Stimulated activated CD8-positive, alpha-beta memory T cell treated with anti-CD3 and anti-CD28 coated beads, Interleukin-12 subunit alpha, Interleukin-12 subunit beta, amount 100 ng/mL, for 24 hours (primary cell): ENCODE measurements around the gene EDAR.

Experiments
- DNase-seq: peaks from one replicate; pipeline ENCODE4 v3.0.0-alpha.2; 2020; ENCODE audit errors: extremely low read depth

Gene EDAR

DNA sequence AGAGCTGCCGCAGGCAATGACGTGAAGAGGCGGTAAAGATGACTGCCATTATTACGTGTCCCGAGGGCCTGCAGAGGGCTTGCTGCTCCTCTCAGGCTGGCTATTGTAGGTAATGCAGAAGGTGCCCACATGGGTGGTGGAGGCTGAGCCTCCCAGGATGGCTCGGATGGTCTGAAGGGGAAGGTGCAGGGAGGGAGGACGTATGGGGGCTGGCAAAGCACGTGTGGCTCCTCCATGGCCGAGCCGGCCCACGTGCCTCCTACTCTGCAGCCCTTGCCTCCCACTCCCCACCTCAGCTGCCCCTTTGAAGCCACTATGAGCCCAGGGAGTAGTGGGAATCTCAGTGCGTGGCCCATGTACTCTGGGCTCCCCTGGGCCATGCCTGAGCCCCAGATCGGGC, 48.9 kb downstream of the EDAR start:
- DNase-seq, result no peak

DNA sequence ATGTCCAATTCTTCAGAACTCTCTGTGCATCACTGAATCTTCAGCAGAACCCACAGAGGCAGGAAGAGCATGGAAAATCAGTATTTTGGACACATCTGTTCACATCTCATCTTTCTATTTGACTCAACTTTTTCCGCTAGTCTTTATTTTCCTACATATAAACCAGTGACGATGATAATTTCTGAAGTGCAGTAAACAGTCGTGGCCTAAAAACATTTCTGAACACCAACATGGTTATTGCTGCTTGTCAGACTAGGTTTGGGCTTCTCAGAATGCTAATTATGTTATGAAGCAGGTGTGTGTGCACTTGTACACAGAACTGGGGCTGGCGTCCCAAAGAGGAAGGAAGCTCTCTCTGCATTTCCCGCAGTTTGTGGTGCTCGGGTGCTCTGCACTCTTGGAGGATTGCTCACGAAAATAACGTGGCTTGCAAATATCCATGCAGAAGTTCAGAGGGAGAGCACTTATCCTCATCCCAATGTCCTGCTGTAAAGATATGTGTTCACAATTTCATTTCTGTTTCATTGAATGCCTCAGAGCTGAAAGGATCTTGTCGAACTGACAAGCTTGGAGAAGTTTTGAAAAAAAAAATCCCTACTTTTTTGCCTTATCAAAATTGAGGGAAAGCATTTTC, 50.8 kb downstream of the EDAR start:
- no peak for DNase-seq

DNA sequence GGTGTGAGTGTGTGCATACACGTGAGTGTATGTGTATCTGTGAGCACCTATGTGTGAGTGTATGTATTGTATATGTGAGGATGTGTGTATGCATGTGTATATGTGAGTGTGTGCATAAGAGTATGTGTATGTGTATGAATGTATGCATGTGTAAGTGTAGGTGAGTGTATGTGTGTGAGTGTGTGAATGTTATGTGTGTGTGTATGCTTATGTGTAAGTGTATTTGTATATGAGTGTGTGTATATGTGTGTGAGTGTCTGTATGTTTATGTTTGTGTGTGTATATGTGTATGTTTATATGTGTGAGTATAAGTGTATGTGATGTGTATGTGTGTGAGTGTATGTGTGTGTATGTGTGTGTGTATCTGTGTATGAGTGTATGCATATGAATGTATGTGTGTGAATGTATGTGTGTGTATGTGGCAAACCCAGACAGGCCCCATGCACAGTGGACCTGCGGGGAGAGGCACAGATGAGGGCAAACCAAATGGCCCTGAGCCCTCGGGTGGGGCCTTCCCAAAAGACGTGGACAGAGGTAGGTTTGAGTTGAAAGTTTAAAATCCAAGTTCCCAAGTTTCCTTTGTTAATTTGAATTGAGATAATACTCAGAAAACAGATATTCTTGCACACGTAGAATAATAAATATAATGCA, 51.5 kb downstream of the EDAR start:
- DNase-seq, result no peak

DNA sequence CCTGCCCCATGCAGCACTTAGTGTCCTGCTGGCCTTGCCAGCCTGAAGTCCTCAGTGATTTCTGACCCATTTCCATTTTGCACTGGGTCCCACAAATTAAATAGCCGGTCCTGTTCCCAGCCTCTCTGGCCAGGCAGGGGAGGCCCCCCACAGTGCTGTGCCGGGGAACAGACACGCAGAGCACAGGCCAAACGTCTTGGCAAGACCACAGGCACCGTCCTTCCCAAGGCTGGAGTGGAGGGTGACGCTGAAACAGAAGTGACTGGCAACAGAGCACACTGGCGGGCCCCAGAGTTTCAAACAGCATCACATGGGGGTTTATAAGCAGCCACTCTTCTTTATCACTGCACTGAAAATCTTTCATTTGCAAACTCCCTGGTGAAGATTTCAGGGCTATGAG, 52.2 kb downstream of the EDAR start:
- DNase-seq, result no peak

DNA sequence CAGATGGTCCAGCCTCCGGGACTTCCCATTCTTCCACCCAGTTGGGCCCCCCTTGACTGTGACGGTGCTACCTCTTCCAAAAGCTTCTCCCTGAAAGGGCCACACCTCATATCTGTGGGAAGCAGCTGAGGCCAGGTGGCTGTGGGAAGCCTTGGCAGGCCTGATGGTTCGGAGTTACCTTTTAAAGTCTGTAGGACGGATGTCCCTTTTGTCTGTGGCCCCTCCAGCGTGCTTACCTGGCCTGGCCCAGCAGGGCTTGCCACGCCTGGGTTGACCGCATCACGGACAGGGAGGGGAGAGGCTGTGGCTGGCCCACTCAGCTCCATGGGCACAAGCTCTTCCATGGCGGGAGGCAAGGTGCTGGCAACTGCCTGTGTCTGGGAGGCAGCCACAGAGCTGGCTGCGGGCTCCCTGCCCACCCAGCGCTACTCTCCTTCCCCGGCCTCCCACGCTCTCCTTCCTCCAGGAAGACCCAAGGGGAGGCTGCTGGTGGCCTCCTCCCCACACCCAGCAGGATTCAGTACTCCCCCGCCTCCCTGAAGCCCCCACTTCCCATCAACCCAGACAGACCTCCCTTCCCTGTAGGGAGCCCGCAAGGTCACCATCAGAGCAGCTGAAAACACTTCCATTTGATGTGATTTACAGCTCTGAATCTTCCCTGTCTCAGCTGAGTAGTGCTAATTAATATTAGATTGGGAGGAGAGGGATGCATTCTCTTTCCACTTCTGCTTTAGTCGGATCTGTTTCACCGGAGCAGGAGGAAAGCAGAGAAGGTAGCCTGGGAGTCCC, 52.8 kb downstream of the EDAR start:
- no peak for DNase-seq

DNA sequence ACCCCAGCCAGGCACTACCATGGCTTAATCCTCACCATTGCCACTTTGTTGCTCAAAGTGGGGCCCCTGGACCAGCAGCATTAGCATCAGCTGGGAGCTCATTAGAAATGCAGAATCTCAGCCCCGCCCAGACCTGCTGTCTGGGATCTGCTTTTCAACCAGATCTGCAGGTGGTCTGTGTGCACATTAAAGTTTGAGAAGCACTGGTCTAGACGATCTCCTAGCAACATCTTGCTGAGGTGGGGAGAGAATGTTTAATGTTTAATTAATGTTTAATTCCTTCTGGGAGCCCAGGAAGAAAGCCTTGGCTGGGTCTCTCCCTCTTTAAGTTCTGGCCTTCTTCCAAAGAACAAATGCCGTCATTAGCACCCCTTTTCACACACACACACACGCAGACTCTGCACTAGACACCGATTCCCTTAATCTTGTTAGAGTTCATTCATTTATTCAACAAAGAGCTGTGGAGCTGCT, 53.7 kb downstream of the EDAR start:
- no peak for DNase-seq

DNA sequence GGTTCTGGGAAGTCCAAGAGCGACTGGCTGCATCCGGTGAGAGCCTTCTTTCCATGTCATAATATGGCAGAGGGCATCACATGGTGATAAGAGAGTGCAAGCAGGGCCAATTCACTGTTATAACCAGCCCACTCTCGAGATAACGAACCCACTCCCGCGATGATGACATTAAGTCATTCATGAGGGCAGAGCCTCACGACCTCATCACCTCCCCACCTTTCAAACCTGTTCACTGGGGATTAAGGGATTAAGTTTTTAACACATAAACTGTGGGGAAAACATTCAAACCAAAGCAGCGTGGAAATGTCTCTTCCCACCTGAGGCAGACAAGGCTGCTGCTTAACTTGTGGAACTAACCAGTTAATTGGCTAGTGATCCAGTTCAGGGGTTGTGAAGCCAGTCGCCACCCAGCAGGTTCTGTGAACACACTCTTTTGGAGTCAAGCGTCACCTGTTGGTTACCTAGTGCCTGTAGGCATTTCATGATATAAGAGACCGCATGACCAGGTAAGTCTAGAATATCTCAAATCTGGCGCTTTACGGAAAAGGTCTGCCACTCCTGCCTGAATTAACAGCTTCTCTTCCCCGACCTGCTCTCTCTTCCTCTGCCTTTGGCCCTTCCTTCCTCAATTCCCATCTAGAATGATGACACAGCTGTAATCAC, 54.3 kb downstream of the EDAR start:
- no peak for DNase-seq

DNA sequence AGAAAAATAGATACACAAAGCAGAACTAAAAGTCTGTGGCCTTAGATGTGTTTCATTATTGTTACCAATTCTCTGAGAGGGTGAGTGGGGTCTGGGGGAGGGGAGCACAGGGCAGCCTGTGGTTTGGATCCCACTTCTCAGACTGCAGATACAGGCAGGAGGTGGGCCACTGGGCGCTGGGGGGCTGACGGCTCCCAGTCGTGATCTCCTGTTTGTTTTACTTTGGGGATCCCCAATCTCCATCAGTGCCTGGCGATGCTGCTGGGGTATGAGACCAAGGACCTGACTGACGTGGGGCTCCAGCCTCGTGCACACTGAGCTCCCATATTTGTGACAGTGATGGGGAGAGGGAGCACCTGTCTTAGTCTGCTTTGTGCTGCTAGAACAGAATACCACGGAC, 54.9 kb downstream of the EDAR start:
- no peak for DNase-seq

DNA sequence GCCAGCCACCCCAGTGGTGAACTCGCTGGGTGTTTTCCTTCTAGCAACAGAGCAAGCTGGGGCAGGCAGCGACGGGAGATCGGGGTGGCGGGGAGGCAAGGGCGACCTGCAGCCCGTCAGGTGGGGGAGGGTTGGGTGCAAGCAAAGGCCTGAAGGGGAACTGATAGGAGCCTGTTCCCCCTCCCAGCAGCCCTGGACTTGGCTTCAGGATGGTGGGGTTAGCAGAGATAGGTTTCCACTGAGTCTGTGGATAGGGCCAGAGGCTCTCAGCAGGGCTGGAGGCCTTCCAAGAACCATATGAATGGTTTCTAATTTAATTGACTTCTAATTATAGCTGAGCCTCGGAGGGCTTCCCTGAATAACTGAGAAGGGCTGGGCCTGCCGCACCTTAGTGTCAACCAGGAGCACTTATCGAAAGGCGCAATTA, 55.3 kb downstream of the EDAR start:
- DNase-seq, result no peak

DNA sequence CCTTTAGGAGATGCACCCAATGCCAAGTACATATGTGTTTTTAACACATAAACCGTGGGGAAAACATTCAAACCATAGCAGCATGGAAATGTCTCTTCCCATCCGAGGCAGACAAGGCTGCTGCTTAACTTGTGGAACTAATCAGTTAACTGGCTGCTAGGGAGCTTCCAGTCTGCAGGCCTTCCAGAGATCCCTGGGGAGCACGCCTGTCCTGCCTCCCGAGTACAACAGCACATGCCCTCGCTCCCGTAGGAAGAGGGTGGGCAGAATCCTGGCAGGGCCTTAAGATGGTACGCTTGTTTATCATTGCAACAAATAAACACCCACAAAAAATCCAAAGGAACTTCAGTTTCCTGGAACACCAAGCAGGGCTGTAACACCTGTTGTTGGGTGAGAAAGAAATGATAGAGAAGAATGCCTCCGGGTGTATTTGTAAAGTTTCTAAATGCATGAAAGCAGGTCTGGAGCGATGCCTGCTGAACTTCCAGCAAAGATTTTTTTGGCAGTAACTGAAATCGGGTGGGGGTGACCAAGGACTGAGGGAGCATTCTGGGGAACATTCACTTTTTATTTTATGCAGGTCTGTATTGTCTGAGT, 56.2 kb downstream of the EDAR start:
- DNase-seq, result no peak

DNA sequence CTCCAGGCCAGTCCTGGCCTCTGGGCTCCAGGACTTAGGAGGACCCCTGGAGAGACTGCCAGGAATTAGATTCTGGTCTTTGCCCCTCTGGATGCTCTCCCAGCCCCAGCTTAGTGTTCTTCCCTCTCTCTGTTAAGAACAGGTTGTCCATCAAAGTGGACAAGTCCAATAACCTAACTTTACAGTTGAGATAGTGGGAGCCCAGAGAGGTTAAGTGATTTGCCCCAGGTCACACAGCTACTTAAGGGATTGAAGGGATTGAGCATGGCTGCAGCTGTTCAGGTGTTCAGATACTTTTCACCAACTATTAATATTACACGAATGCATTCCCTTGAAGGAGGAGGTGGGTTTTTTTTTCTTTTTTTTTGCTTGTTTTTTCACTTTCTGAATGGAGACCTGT, 57.6 kb downstream of the EDAR start:
- no peak for DNase-seq

DNA sequence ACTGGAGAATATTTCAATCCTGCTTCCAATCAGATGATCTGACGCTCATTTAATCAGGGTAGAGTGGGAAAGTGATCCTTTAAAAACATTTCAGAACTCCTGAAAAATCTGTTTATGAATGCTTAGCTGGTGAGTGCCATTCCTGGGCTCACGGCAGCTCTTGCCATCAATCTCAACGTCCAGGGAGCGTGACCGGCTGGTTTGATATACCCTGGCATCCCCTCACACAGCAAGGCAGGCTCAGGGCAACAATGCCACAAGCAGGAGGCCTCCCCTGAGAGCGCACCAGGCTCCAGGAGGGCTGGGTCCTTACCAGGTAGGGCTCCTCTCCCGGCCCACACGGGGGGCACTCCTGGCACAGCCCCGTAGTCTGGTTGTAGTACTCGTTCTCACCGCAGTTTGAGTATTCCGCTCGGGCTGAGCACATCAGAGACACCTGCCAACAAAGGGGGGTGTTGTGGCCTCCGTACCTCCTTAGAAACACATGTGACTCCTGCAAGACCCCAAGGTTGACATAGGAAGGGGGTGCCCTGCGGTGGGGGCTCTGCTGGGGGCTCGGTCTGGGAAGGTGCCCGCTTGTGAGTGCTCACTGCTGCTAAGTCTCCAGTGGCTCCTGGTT, 59.1 kb downstream of the EDAR start:
- DNase-seq, result no peak

DNA sequence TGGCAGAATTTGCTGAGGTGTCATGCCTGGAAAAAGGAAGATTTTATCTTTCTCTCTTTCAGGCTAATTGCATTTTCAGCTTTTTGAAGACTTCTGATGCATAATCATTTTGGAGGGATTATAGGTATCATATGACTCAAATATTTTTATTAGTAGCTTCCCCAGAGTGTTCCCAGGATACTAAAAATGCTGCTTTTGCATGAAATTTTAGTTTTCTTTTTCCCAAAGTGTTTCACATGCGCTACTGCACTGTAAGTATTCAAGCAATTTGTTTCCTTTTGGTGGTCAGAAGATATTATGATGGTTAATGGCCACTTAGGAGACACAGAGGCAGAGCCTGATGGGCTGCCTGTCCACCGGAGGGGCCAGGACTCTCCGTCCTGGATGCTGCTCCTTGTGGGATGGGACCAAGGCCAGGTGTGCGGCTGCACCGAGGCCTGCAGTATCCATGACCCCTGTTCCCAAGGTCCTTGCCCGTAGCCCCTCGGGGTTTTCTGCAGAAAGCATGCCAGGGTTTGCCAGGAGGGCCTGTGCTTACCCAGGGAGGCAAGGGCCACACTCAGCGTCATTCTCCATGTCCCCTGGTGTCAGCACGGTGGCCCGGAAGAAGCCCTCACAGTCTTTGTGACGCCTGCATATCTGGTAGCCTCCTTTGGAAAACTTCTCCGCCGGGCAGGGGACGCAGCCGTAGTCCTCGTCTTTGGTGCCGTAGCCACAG, 60.2 kb downstream of the EDAR start:
- DNase-seq, result no peak

DNA sequence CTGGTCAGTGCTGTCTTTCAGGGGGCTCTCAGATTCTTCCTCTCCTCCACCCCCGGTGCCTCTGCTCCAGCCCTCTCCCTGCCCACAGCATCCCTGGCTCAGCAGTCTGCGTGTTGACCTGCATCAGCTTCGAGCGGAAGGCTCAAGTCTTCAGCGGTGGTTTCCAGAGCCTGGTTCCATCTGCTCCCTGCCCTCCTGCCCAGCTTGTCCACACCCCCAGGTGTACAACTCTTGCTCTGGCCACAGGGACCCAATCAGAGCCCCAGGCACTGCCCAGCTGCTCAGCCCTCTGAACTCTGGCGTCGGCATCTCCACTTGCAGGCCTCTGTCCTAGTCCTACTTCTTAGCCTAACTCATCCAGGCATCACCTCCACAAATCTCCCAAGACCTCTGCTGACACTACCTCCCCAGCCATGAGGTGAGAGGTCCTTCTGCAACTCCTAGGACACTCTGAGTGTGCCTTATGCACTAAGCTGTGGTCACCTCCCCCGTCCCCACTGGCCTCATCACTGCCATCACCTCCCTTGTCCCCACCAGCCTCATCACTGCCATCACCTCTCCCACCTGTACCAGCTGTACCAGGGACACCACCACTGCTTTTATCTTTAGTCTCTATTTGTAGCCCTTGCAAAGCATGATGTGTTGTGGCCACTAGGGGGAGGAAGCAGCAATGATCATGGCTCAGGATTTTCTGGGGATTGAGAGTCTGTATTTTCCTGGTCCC, 60.9 kb downstream of the EDAR start:
- no peak for DNase-seq

DNA sequence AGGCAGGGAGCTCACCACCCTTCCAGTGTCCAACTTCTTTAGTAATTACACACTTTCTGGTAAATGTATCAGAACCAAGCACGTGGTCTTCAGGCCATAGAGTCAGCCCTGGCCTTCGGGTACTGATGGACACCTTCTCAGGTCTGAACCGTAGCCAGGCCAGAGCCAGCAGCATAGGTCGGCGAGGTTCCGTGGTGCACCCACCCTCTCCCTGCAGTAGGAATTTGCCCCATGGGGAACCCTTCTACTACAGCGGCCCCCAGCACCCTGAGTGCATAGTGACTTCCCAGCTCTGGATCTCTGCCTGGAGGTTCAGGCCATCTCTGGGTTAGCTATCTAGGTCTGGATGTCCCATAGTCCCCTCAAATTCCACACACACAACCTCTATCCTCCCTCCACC, 61.6 kb downstream of the EDAR start:
- no peak for DNase-seq

DNA sequence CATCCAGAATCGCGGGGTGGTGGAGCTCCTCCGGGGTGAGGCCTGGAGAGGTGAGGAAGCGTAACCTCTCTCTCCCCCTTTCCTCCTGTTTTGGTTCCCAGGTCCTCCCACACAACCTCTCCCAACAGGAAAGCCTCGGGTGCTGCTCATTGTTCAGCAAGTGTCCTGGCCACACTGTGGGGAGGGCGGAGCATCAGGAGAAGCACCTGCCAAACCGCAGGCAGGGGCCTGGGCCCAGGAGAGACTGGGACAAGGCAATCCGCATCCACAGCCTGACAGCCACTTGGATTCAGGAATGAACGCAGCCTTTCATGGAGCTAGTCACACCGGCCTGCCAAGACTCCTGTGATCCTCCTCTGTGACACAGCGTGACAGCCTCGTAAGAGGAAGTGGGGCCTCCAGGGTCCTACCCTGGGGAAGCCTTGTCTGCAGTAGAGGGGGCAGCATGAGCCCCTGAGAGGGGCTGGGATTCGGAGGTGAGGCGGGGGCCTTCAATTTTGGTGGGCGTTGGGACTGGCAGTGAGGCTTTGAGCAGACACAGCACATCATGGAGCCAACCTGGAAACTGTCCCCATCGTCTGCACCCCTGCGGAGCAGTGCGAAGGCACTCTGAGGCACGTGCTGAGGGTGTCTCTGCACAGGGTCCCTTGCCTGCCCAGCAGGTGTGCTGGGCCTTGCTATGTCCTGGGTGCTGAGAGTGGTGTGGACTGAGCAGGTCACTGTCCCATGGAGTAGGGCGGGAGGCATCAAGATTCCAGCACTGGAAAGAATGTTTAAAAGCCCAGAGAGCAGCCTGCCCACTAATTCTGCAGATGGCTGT, 62.2 kb downstream of the EDAR start:
- DNase-seq, result no peak

DNA sequence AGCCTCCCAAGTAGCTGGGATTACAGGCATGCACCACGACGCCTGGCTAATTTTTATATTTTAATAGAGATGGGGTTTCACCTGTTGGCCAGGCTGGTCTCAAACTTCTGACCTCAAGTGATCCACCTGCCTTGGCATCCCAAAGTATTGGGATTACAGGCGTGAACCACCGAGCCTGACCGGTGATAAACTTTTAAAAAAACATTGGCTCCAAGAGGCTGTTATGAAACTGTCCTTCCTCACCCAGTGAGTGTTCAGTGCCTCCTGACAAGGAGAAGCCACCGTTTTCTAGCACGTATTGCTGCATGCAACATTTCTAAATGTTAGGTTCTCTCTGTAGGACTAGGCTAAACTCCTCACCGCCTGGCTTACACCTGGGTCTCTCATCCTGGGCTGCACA, 63.3 kb downstream of the EDAR start:
- no peak for DNase-seq

DNA sequence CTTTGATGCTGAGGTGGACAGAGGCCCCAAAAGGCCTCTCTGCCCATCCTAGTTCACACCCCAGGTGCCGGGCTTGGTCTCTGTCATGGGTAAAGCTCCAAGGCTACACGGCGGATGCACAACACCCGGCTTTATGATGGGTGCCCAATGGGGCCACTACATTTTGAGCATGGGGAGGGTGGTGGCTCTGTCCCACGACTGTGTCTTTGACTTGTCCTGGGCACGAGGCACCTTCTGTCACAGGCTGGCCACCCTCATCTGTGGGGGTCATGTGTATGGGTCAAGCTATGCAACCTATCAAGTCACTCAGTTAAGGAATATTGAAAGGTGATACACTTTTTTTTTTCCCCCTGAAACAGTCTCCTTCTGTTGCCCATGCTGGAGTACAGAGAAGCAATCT, 63.7 kb downstream of the EDAR start:
- DNase-seq, result no peak

DNA sequence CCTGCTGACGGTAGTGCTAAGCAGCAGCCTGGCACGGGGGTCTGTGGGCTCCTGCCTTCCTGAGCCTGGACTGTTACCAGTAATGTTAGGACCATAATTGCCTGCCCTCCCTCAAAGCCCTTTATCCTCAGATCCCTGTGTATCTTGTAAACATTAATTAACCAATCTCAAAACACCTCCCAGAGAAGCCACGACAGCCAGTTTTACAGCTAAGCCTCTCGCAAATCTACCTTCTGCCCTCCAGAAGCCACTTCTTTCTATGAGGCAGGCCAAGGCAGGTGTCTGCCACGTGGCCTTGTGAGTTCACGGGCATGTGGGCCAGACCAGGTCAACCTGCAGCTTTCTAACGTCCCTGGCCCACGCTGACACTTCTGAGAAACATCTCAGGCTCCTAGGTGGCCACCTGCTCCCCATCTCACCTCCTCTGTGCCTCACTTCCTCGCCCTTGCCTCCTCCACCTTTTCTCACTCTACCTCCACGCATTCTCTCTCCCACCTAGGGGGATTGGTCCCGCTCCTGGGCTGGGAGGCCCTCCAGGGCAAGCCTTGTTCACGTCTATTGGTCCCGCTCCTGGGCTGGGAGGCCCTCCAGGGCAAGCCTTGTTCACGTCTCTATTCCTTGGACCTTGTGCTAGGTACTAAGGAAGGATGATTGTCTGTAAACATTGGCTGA, 64.3 kb downstream of the EDAR start:
- no peak for DNase-seq
